OCI-LY1 (cell line): ENCODE measurements around the gene ZEB1.
"Not testable (repeated sequence)": the region's sequence is repeated elsewhere in the genome, so short reads cannot be mapped to it uniquely, and the experiment has no call there.

Experiments
- H2AFZ ChIP-seq: fragments of 200-600 bp; sonication (generic), shearing (Covaris generic); 2 replicates; pipeline ENCODE4 v1.6.0; 2014; ENCODE audit warnings: antibody characterized with exemption, mild to moderate bottlenecking, low read length
- H3F3A ChIP-seq: fragments of 200-600 bp; sonication (generic), shearing (Covaris generic); 2 replicates; pipeline ENCODE4 v1.6.0; 2014; ENCODE audit warnings: mild to moderate bottlenecking, antibody characterized with exemption, low read length, moderate library complexity; ENCODE audit not compliant: insufficient read depth
- H3K27ac ChIP-seq: fragments of 200-600 bp; sonication (generic); 2 replicates; pipeline ENCODE4 v1.5.1; 2014; ENCODE audit warnings: low read length, mixed run types, mild to moderate bottlenecking, low read depth; ENCODE audit not compliant: poor library complexity, severe bottlenecking
- H3K27me3 ChIP-seq: fragments of 200-600 bp; sonication (generic); 2 replicates; pipeline ENCODE4 v1.6.0; 2014; ENCODE audit warnings: antibody characterized with exemption, mild to moderate bottlenecking, low read length, moderate library complexity; ENCODE audit not compliant: insufficient read depth
- H3K36me3 ChIP-seq: fragments of 200-600 bp; sonication (generic); 2 replicates; pipeline ENCODE4 v1.6.1; 2014; ENCODE audit warnings: mild to moderate bottlenecking, antibody characterized with exemption, low read length, moderate library complexity, mixed read lengths; ENCODE audit not compliant: insufficient read depth
- H3K4me1 ChIP-seq: fragments of 200-600 bp; sonication (generic); 2 replicates; pipeline ENCODE4 v1.5.1; 2014; ENCODE audit warnings: mild to moderate bottlenecking, low read length, moderate library complexity; ENCODE audit not compliant: insufficient read depth, severe bottlenecking
- H3K4me2 ChIP-seq: fragments of 200-600 bp; sonication (generic), shearing (Covaris generic); 2 replicates; pipeline ENCODE4 v1.6.1; 2014; ENCODE audit warnings: low read length
- H3K4me3 ChIP-seq: fragments of 200-600 bp; sonication (generic); 2 replicates; pipeline ENCODE4 v1.5.1; 2014; ENCODE audit warnings: low read length, low read depth, mild to moderate bottlenecking, mixed read lengths; ENCODE audit not compliant: poor library complexity, severe bottlenecking
- H3K79me2 ChIP-seq: fragments of 200-600 bp; shearing (Covaris generic); 2 replicates; pipeline ENCODE4 v1.6.1; 2016; ENCODE audit warnings: mixed run types, low read length, mixed read lengths; ENCODE audit not compliant: insufficient read depth
- H3K9ac ChIP-seq: fragments of 200-600 bp; sonication (generic), shearing (Covaris generic); 2 replicates; pipeline ENCODE4 v1.6.1; 2014; ENCODE audit warnings: mild to moderate bottlenecking, low read length, mixed read lengths
- H3K9me2 ChIP-seq: fragments of 200-600 bp; sonication (generic), shearing (Covaris generic); 2 replicates; pipeline ENCODE4 v1.6.1; 2014; ENCODE audit warnings: low read depth, mild to moderate bottlenecking, low read length, mixed read lengths
- H3K9me3 ChIP-seq: fragments of 200-600 bp; shearing (Covaris generic); 2 replicates; pipeline ENCODE4 v1.6.1; 2014; ENCODE audit warnings: low read length, mixed read lengths
- H4K20me1 ChIP-seq: fragments of 200-600 bp; sonication (generic), shearing (Covaris generic); 2 replicates; pipeline ENCODE4 v1.6.0; 2016; ENCODE audit warnings: mild to moderate bottlenecking, low read length; ENCODE audit not compliant: insufficient read depth
- EZH2 ChIP-seq: fragments of 200-600 bp; sonication (generic), shearing (Covaris generic); IDR thresholded peaks from 2 replicates; pipeline ENCODE4 v1.8.0; 2017; ENCODE audit warnings: borderline replicate concordance, mixed run types, mild to moderate bottlenecking, antibody characterized with exemption, low read length, moderate library complexity, mixed read lengths
- TF ChIP-seq, protein P1 (sequence below): fragments of 200-600 bp; sonication (generic), shearing (Covaris generic); IDR thresholded peaks from 2 replicates; pipeline ENCODE4 v1.5.1; 2017; ENCODE audit warnings: mild to moderate bottlenecking, antibody characterized with exemption, low read length, moderate library complexity, mixed read lengths

ZEB1 gene

DNA sequence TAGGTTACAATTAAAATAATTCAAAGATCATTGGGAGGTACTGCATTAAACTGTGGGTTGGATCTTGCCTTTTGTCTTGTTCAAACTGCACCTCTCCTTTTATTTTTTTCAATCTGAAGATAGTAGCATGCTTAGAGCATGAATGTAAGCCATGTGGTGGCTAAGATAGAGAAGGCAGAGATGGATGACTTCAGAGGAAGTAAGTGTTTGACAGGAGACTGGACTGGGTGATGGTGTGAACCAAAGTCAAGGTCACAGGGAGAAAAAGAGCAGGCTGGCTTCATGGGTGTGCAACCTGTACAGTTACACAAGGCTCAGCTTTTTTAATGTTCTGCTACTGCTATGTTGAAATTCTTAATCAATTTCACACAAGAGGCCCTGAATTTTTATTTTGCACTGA lies 85.6 kb downstream of the ZEB1 start:
- H3K27me3 ChIP-seq, result no peaks in the 10 kb centered on the region
- H3K27ac ChIP-seq, result no peak overlapping the region
- no peaks in the 10 kb centered on the region for H3K9me3 ChIP-seq
- H3F3A ChIP-seq, result no peaks in the 10 kb centered on the region
- no peaks in the 10 kb centered on the region for H3K36me3 ChIP-seq
- no peaks in the 10 kb centered on the region for H3K9me2 ChIP-seq
- H3K4me1 ChIP-seq, result peaks cover 5% of the 10 kb centered on the region
- no peak overlapping the region for H3K9ac ChIP-seq
- no peaks in the 10 kb centered on the region for H4K20me1 ChIP-seq
- H3K4me3 ChIP-seq, result no peak overlapping the region
- no peak overlapping the region for H3K4me2 ChIP-seq
- no peak for TF ChIP-seq EZH2
- TF ChIP-seq, protein P1, sequence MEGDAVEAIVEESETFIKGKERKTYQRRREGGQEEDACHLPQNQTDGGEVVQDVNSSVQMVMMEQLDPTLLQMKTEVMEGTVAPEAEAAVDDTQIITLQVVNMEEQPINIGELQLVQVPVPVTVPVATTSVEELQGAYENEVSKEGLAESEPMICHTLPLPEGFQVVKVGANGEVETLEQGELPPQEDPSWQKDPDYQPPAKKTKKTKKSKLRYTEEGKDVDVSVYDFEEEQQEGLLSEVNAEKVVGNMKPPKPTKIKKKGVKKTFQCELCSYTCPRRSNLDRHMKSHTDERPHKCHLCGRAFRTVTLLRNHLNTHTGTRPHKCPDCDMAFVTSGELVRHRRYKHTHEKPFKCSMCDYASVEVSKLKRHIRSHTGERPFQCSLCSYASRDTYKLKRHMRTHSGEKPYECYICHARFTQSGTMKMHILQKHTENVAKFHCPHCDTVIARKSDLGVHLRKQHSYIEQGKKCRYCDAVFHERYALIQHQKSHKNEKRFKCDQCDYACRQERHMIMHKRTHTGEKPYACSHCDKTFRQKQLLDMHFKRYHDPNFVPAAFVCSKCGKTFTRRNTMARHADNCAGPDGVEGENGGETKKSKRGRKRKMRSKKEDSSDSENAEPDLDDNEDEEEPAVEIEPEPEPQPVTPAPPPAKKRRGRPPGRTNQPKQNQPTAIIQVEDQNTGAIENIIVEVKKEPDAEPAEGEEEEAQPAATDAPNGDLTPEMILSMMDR, result no peak
- H3K79me2 ChIP-seq, result 0 out of 2 replicates have a peak, but pooled peaks cover 4% of the 10 kb centered on the region
- H2AFZ ChIP-seq, result no peak overlapping the region

DNA sequence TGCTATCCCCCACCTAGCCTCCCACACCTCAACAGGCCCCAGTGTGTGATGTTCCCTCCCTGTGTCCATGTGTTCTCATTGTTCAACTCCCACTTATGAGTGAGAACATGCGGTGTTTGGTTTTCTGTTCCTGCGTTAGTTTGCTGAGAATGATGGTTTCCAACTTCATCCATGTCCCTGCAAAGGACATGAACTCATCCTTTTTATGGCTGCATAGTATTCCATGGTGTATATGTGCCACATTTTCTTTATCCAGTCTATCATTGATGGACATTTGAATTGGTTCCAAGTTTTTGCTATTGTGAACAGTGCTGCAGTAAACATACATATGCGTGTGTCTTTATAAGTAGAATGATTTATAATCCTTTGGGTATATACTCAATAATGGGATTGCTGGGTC lies 86.8 kb downstream of the ZEB1 start:
- not testable (repeated sequence) for H3K36me3 ChIP-seq, H3K4me1 ChIP-seq, H3K9me3 ChIP-seq, H3K4me3 ChIP-seq, H3K9ac ChIP-seq, H3K27me3 ChIP-seq, H2AFZ ChIP-seq, H3K9me2 ChIP-seq, H4K20me1 ChIP-seq, H3K4me2 ChIP-seq, H3F3A ChIP-seq, H3K79me2 ChIP-seq, H3K27ac ChIP-seq

GRCh38 chr10:31412397-31412796 lies 93.4 kb downstream of the ZEB1 start:
- not testable (repeated sequence) for H3K9me3 ChIP-seq, H3K4me2 ChIP-seq, H2AFZ ChIP-seq, H3K4me1 ChIP-seq, H3K4me3 ChIP-seq, H3K36me3 ChIP-seq, H3K9ac ChIP-seq, H4K20me1 ChIP-seq, H3K27ac ChIP-seq, H3F3A ChIP-seq, H3K9me2 ChIP-seq, H3K27me3 ChIP-seq
- H3K79me2 ChIP-seq, result peaks cover 17% of the 10 kb centered on the region

DNA sequence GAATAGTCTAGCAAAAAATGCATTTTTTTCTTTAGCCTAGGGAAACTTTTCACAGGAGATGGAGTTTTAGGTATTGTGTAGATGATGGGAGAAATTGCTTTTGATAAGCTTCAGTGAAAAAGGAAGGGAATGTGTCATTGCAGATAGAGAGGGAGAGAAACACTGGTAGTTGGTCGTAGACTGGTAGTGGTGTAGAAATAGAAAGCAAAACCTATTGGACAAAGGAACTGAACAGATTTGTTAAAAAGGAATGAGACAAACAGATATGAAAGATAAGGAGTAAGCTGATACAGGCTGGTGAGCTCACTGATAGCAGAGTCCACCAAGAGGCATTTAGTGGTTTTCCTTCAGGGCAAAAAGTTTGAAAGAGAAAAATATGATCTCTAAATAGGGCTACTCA lies 94.3 kb downstream of the ZEB1 start:
- H3K36me3 ChIP-seq, result no peaks in the 10 kb centered on the region
- no peaks in the 10 kb centered on the region for H3K9me2 ChIP-seq
- no peaks in the 10 kb centered on the region for H3K9me3 ChIP-seq
- no peak overlapping the region for H3K4me2 ChIP-seq
- TF ChIP-seq EZH2, result no peak
- TF ChIP-seq, protein P1, result no peak
- H3K4me3 ChIP-seq, result no peak overlapping the region
- H3K79me2 ChIP-seq, result peaks cover 21% of the 10 kb centered on the region
- H2AFZ ChIP-seq, result no peak overlapping the region
- H3K4me1 ChIP-seq, result no peaks in the 10 kb centered on the region
- no peaks in the 10 kb centered on the region for H3F3A ChIP-seq
- H3K9ac ChIP-seq, result no peak overlapping the region
- H3K27ac ChIP-seq, result no peak overlapping the region
- no peaks in the 10 kb centered on the region for H3K27me3 ChIP-seq
- H4K20me1 ChIP-seq, result no peaks in the 10 kb centered on the region
